K562 (cell line): Measurements from ENCODE around the gene MTO1. TPM values are rescaled to one million over a fixed set of nuclear protein-coding genes. Genes with fewer than 3 reads are reported as not detected.
A peak's percentile ranks its signal among the peaks of the same experiment; 100 is the strongest.

ENCODE experiments used
- CBX3 ChIP-seq, 2 experiments: IDR thresholded peaks; 1 replicate in 1 of 2; 2 replicates in 1 of 2; pipeline ENCODE4 v1.6.1; 2012; ENCODE audit warnings: inconsistent platforms in 2 of 2, low read length in 2 of 2, borderline replicate concordance in 1 of 2, control low read depth in 1 of 2
- CHAMP1 ChIP-seq: fragments of 450-650 bp; IDR thresholded peaks from 2 replicates; pipeline ENCODE4 v1.6.1; 2016; ENCODE audit warnings: mild to moderate bottlenecking
- FOXJ3 ChIP-seq: sonication (generic); formaldehyde crosslinking; IDR thresholded peaks from 2 replicates; pipeline ENCODE4 v1.4.0; 2020; ENCODE audit warnings: mild to moderate bottlenecking, missing genetic modification reagents
- GATAD2A ChIP-seq: fragments of 450-650 bp; IDR thresholded peaks from 2 replicates; pipeline ENCODE4 v1.6.1; 2017
- HMBOX1 ChIP-seq: sonication (generic); IDR thresholded peaks from 2 replicates; pipeline ENCODE4 v1.6.1; 2016
- JUN ChIP-seq, 2 experiments: sonication (generic) in 1 of 2; formaldehyde crosslinking in 1 of 2; IDR thresholded peaks; 2 replicates each; pipeline versions ENCODE4 v1.6.1 to v1.8.0; 2012 to 2022; ENCODE audit warnings: borderline replicate concordance in 2 of 2, mild to moderate bottlenecking in 2 of 2, improper control_type of control experiment in 1 of 2, low read depth in 1 of 2, low read length in 1 of 2, missing genetic modification reagents in 1 of 2
- JUND ChIP-seq, 2 experiments: IDR thresholded peaks; 2 replicates in 1 of 2; 3 replicates in 1 of 2; pipeline ENCODE4 v1.6.1; 2011; ENCODE audit warnings: borderline replicate concordance in 2 of 2, low read depth in 2 of 2, low read length in 2 of 2, improper control_type of control experiment in 1 of 2, missing biosample characterization in 1 of 2, missing genetic modification characterization in 1 of 2, missing genetic modification reagents in 1 of 2
- KDM4B ChIP-seq, 2 experiments: fragments of 450-650 bp in 1 of 2; sonication (generic) in 1 of 2; IDR thresholded peaks; 2 replicates each; pipeline ENCODE4 v1.6.1; 2016 to 2017; ENCODE audit warnings: borderline replicate concordance in 2 of 2, antibody characterized with exemption in 1 of 2, low read depth in 1 of 2, mild to moderate bottlenecking in 1 of 2
- MXI1 ChIP-seq: IDR thresholded peaks from 2 replicates; pipeline ENCODE4 v1.6.1; 2011; ENCODE audit warnings: low read depth, mild to moderate bottlenecking, improper control_type of control experiment, low read length
- PRMT5 ChIP-seq: sonication (generic); formaldehyde crosslinking; IDR thresholded peaks from 2 replicates; pipeline ENCODE4 v1.5.0; 2020; ENCODE audit warnings: missing genetic modification reagents
- SIN3B ChIP-seq: fragments of 450-650 bp; IDR thresholded peaks from 2 replicates; pipeline ENCODE4 v1.6.1; 2017; ENCODE audit warnings: low read depth, mild to moderate bottlenecking, moderate library complexity
- SMAD1 ChIP-seq: fragments of 150-350 bp; IDR thresholded peaks from 2 replicates; pipeline ENCODE4 v1.6.1; 2014; ENCODE audit warnings: low read length, low read depth; ENCODE audit not compliant: partially characterized antibody
- SMARCB1 ChIP-seq: IDR thresholded peaks from 2 replicates; pipeline ENCODE4 v1.6.1; 2011; ENCODE audit warnings: improper control_type of control experiment, low read depth; ENCODE audit not compliant: insufficient read length
- SMARCC2 ChIP-seq: fragments of 450-650 bp; IDR thresholded peaks from 2 replicates; pipeline ENCODE4 v1.6.1; 2017; ENCODE audit warnings: antibody characterized with exemption, moderate library complexity, mild to moderate bottlenecking, low read depth
- SP1 ChIP-seq: sonication (generic); formaldehyde crosslinking; IDR thresholded peaks from 2 replicates; pipeline ENCODE4 v1.8.1; 2022; ENCODE audit warnings: mild to moderate bottlenecking, missing genetic modification reagents
- SRSF3 ChIP-seq: fragments of 200-400 bp; formaldehyde crosslinking; IDR thresholded peaks from 2 replicates; pipeline ENCODE4 v1.6.1; 2016; ENCODE audit warnings: mild to moderate bottlenecking, low read length, moderate library complexity; ENCODE audit not compliant: insufficient read depth
- U2AF1 ChIP-seq: fragments of 200-400 bp; formaldehyde crosslinking; optimal IDR thresholded peaks from 2 replicates; pipeline ENCODE3; 2017; ENCODE audit warnings: mild to moderate bottlenecking, low read depth, low read length, moderate library complexity
- ZFP36 ChIP-seq: fragments of 150-350 bp; IDR thresholded peaks from 2 replicates; pipeline ENCODE4 v1.6.1; 2018; ENCODE audit warnings: low read length, low read depth; ENCODE audit not compliant: partially characterized antibody
- ZNF143 ChIP-seq: sonication (generic); formaldehyde crosslinking; IDR thresholded peaks from 2 replicates; pipeline ENCODE4 v1.9.0; 2022; ENCODE audit warnings: mild to moderate bottlenecking, missing genetic modification reagents
- ZNF354B ChIP-seq: fragments of 250-450 bp; sonication (Bioruptor Pico); IDR thresholded peaks from 2 replicates; pipeline ENCODE4 v1.4.0; 2020
- polyA plus RNA-seq, 8 experiments: library from polyadenylated mRNA; depleted of rRNA in 4 of 8; stranded (reverse) in 5 of 8; unstranded in 3 of 8; fragments of >200 nt; fragmentation: Nextera tagmentation in 2 of 8; fragmentation: Illumina TruSeq in 1 of 8; extraction: Ambion mirVana in 2 of 8; extraction: Trizol in 1 of 8; gene quantifications; 2 replicates each; pipeline versions ENCODE4 v1.2.1 to v1.2.3, GENCODE V29; 2011 to 2014; ENCODE audit warnings: inconsistent platforms in 1 of 8, missing spikeins in 1 of 8
- total RNA-seq, 7 experiments: library from RNA; depleted of rRNA in 6 of 7; stranded (reverse); fragments of >200 nt in 6 of 7; fragmentation: Illumina TruSeq in 2 of 7; extraction: Trizol in 2 of 7; gene quantifications; 2 replicates each; pipeline versions ENCODE4 v1.2.1 to v1.2.3, GENCODE V29; 2011 to 2021; ENCODE audit warnings: low replicate concordance in 1 of 7
- TF ChIP-seq, protein P1 (sequence below): fragments of 450-650 bp; IDR thresholded peaks from 2 replicates; pipeline ENCODE4 v1.7.1; 2018; ENCODE audit warnings: mild to moderate bottlenecking, low read depth; ENCODE audit not compliant: partially characterized antibody

MTO1 gene
- total and polyA plus RNA-seq, 9 of the 15 experiments (the other 6 are each of a cell fraction or from before 2014, with no cell fraction given) = 33.4 to 62.3 (median 50.6) TPM

GRCh38 chr6:73520688-73521350 lies 59.3 kb downstream of the MTO1 start, which contains the start of gene EEF1A1 (continued):
- TF ChIP-seq HMBOX1 (no peak), GATAD2A (no peak), SP1 (CRISPR knock-in tag) (peak; percentile 98), SRSF3 (no peak), ZNF143 (CRISPR knock-in tag) (peak; percentile 79), JUND (IDR thresholded peaks at IDR 0.05; ENCODE audit: borderline replicate concordance, low read depth, low read length) (peak; percentile 74), JUND (tag; IDR thresholded peaks at IDR 0.05; ENCODE audit: borderline replicate concordance, low read depth, low read length) (peak; percentile 65; the same call in 1 of the 3 replicates), SMARCB1 (no peak), ZFP36 (no peak), KDM4B (IDR thresholded peaks at IDR 0.05; ENCODE audit: borderline replicate concordance in 2 of 2, low read depth in 1 of 2) (peak in 1 of 2 experiments; percentile 68; a peak in 1 of 4 replicates), U2AF1 (peak; percentile 4), CBX3 (IDR thresholded peaks at IDR 0.05; ENCODE audit: borderline replicate concordance in 1 of 2, low read length in 2 of 2) (peak in 1 of 2 experiments; percentile 84; a peak in 2 of 3 replicates), CHAMP1 (peak; percentile 70; the same call in 1 of the 2 replicates), JUN (IDR thresholded peaks at IDR 0.05; ENCODE audit: borderline replicate concordance, low read depth, low read length) (peak; percentile 41; the same call in 1 of the 2 replicates), JUN (CRISPR knock-in tag; IDR thresholded peaks at IDR 0.05; ENCODE audit: borderline replicate concordance) (no peak), SIN3B (no peak), PRMT5 (CRISPR knock-in tag) (no peak), SMARCC2 (no peak), SMAD1 (peak; percentile 99), MXI1 (0 out of 2 replicates have a peak, but pooled peaks have one; percentile 8), ZNF354B (CRISPR knock-in tag) (peak; percentile 36; the same call in 1 of the 2 replicates), FOXJ3 (CRISPR knock-in tag) (no peak)
- TF ChIP-seq, protein P1, sequence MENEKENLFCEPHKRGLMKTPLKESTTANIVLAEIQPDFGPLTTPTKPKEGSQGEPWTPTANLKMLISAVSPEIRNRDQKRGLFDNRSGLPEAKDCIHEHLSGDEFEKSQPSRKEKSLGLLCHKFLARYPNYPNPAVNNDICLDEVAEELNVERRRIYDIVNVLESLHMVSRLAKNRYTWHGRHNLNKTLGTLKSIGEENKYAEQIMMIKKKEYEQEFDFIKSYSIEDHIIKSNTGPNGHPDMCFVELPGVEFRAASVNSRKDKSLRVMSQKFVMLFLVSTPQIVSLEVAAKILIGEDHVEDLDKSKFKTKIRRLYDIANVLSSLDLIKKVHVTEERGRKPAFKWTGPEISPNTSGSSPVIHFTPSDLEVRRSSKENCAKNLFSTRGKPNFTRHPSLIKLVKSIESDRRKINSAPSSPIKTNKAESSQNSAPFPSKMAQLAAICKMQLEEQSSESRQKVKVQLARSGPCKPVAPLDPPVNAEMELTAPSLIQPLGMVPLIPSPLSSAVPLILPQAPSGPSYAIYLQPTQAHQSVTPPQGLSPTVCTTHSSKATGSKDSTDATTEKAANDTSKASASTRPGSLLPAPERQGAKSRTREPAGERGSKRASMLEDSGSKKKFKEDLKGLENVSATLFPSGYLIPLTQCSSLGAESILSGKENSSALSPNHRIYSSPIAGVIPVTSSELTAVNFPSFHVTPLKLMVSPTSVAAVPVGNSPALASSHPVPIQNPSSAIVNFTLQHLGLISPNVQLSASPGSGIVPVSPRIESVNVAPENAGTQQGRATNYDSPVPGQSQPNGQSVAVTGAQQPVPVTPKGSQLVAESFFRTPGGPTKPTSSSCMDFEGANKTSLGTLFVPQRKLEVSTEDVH = no peak
